ENCODE data around the gene ADH5. TPM values are rescaled to one million over a fixed set of nuclear protein-coding genes. Genes with fewer than 3 reads are reported as not detected.

The ADH5 gene
- 100 to 1,000 TPM; 126 to 227 (median 161) TPM for total RNA-seq

- TF ChIP-seq CTCF (IDR thresholded peaks at IDR 0.05), result no peak
- ATAC-seq (ENCODE audit: low FRiP score), result peak; percentile 92
These were observed at the start of gene ADH5 for GRCh38 chr4:99088481-99089365. ADH5 (minus strand) TSS chr4:99088788; CDS start chr4:99088700, 88 bp downstream.

GRCh38 chr4:99136329-99136728, 47.7 kb upstream of the ADH5 start:
- no peak for DNase-seq (ENCODE audit: low spot score)
- no peak for TF ChIP-seq CTCF (IDR thresholded peaks at IDR 0.05)
- no peak for ATAC-seq (ENCODE audit: low FRiP score)

More at GRCh38 chr4:99088481-99089365, at the start of gene ADH5:
- peak; percentile 69 for DNase-seq (ENCODE audit: low spot score)

- DNase-seq (ENCODE audit: low spot score) (no peak), ATAC-seq (ENCODE audit: low FRiP score) (no peak)
- no peak for TF ChIP-seq CTCF (IDR thresholded peaks at IDR 0.05)
These were observed 47.1 kb upstream of the ADH5 start for GRCh38 chr4:99135541-99136162.

GRCh38 chr4:99134586-99134985, 46.0 kb upstream of the ADH5 start:
- ATAC-seq (ENCODE audit: low FRiP score) (no peak), DNase-seq (ENCODE audit: low spot score) (no peak)
- TF ChIP-seq CTCF (IDR thresholded peaks at IDR 0.05), result no peak

- TF ChIP-seq CTCF (IDR thresholded peaks at IDR 0.05), result no peak
- DNase-seq (ENCODE audit: low spot score), result no peak
- ATAC-seq (ENCODE audit: low FRiP score), result no peak
These were observed 42.8 kb upstream of the ADH5 start for GRCh38 chr4:99131378-99131777.

GRCh38 chr4:99126376-99126775, 37.8 kb upstream of the ADH5 start:
- TF ChIP-seq CTCF (IDR thresholded peaks at IDR 0.05), result no peak
- ATAC-seq (ENCODE audit: low FRiP score) (no peak), DNase-seq (ENCODE audit: low spot score) (no peak)

Data from omental fat pad (tissue), 4 donors.